GM18499 (cell line): ENCODE measurements around the gene GRM7.

ENCODE experiments used
- ATAC-seq: cut with Tn5 transposase; IDR thresholded peaks from one replicate; pipeline ENCODE4 v1.9.1; 2021; ENCODE audit warnings: moderate number of reproducible peaks; ENCODE audit not compliant: insufficient read depth, unreplicated experiment

GRM7 gene

DNA sequence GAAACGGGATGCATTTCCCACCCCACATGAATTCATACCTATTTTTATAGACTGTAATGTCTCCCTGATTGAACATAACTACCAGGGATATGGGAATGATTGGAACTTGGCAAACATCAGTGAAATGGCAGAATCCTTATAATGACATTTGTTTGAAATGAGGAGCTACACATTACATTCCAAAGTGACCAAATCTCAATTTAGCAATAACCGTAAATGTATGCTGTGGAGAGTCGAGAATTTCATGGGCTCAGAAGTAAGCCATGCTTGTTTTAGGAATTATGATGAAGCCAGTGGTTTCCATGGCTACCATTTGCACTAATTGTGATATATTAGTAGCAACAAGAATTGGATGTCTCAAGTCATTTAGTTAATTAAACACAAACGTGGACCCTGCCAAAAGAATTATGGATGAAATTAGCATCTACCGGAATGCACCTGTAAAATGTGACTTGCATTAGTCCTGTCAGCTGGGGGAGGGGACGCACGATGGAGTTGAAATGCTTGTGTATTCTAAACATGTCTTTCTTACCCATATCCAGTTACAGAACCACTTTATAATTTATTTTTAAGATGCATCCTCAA is 760.2 kb downstream of the GRM7 start:
- ATAC-seq: no peak

GRCh38 chr3:7621651-7622050 is 760.7 kb downstream of the GRM7 start:
- no peak for ATAC-seq

GRCh38 chr3:7625021-7625420 is 764.1 kb downstream of the GRM7 start:
- no peak for ATAC-seq

DNA sequence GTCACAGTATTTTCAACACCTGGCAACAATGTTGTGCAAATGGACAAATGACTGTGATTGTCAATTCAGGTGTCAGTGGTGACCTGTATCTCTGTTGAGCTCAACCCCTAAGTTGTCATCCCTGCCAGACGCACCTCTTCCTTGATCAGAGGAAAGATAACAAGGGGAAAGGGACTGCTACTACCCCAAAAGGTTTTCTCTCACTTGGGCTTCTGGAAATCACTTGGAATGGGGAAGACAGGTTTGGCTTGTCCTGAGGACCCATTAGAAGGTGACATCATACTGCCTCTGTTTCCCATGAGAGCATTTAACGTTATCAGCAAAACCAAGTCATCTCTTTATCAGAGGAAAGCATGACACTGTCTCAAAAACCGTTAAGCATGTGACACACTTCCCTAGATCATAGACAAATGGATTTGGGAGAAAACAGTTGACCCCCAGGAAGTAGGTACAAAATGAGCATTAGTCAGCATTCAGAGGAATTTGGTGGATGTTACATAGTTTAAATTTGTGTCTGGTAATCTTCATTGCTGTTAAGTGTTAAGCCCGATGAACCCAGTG is 769.5 kb downstream of the GRM7 start:
- ATAC-seq: no peak

GRCh38 chr3:7630925-7631324 is 770.0 kb downstream of the GRM7 start:
- ATAC-seq: no peak

GRCh38 chr3:7632305-7632704 is 771.4 kb downstream of the GRM7 start:
- no peak for ATAC-seq

DNA sequence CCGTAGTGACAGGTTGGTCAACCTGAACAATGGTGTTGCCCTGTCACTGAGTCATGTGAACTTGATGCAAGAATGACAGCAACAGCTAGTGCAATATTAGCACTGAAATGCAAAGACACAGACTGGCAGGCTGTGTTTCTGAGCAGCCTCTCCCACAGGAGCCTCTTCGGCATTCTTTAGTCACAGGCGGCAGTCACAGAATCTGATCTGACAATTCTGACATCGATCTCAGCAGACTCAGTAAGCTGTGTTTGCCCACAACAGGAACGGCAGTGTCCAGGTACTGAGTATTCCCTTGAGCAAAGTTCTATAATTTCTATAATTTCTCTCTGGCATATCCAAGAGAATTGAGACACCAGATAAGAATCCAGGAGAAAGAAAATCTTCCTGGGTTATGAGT is 776.8 kb downstream of the GRM7 start:
- ATAC-seq: no peak

GRCh38 chr3:7638103-7638502 is 777.2 kb downstream of the GRM7 start:
- no peak for ATAC-seq

- ATAC-seq: no peak
Observed at GRCh38 chr3:7640787-7641186, 779.9 kb downstream of the GRM7 start.

DNA sequence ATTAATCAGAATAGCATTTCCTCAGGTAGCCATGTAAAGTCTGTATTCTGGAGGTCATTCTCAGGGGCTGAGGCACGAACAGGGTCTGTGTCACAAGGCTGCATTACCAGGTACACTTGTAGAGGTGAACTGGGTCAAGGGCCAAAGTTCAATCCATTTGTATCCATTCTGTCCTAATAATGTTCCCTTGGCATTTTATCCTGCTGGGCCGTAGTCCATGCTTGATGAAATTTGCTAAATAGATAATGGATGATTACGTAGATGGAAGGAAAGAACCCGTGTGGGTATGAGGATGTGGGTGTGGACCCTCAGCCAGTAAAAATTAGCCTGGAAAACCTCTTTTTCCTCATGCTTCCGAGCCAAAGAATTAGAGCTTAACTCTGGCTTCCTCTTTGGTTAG is 785.9 kb downstream of the GRM7 start:
- no peak for ATAC-seq

- ATAC-seq: no peak
Observed at GRCh38 chr3:7650466-7650865, 789.6 kb downstream of the GRM7 start.

DNA sequence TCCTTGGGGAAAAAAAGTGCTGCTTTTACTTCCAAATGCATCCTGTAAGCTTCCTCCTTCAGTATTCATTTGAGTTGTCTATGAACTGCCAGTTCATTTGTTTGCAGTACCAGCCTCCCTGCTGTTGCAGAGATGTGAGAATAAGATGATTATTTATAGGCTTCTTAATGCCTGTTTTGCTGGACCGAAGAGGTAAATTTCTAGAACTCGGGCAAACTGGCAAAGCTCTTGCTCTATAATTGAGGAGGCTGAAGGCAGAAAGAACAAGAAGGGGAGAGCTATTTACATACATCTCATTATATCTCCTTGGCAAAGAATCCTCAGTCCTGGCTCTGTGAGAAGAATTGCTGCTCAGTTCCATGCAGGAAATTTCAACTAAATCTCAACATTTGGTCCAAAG is 790.4 kb downstream of the GRM7 start:
- no peak for ATAC-seq

DNA sequence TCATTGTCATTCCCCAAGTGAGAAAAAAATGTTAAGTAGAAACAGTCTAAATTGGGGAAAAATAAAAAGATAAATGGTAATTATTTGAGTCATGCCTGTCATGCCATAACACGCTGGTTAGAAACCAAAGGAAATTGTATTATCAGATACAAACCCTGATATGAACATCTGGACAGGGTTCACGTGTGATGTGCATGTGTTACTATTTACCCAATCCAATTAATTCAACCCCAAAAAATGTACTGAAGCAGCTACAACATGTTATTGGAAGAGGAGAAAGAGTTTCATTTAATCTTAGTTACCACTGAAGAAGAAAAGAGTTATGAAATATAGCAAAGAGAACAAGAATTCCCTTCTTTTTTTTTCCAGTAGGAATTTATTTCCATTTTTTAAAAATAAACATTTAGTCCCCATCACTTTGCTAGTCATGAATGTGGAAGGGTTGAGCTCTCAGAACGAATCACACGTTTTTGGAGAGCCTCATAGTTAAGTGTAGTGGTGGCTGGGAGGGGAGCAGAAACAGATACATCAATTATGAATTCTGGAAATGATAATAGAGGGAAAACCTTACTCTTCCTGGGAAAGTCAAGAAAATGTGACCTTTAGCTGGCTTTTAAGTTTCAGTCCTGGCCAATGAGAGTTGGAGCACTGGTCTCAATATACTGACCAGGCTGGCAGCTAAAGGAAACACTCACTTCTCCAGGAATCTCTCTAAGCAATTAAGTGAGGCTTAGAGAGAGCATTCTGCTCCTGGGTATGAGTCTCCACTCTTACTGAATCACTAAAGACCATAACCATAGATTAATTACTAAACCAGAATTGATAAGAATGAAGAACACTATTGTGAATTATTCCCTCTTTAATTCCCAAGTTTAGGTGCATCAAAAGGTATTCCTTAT is 796.5 kb downstream of the GRM7 start:
- ATAC-seq: no peak

GRCh38 chr3:7658294-7658693 is 797.4 kb downstream of the GRM7 start:
- no peak for ATAC-seq

GRCh38 chr3:7659079-7659478 is 798.2 kb downstream of the GRM7 start:
- no peak for ATAC-seq

DNA sequence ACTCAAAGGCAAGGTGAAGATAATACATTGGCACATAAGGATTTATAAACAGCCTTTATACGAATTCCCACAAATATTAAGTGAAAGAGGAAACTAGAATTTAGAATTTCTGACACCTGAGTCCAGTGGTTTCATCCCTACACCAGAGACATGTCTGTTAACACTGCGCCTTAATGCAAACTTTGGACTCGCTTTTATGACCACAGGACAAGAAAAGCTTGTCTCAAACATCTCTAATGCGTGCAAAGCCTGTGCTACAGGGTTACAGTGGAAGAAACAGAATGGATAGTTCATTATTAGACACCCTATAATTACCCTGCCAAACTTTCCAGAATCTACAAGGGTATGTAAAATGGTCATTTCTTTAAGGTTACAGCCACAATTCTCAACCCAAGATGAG is 802.9 kb downstream of the GRM7 start:
- no peak for ATAC-seq

- no peak for ATAC-seq
Observed at GRCh38 chr3:7667774-7668173, 806.9 kb downstream of the GRM7 start.

DNA sequence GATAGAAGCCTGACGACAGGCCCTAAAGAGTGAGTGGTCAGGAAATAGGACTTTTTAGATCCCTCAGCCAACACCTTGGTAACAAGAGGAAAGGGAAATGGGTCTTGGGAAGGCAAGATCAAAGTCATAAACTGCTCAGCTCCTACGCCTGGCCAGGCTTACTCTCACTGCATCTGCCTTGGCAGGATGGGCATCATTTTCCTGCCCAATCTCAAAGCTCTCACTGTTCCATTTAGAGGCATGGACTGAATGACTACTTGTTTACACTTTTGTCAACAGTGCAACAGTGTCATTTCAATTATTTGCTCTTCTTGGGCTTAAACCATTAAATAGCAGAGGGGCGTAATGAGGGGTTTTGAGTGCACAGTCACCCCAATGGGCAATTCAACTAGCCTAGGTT is 808.7 kb downstream of the GRM7 start:
- ATAC-seq: no peak

DNA sequence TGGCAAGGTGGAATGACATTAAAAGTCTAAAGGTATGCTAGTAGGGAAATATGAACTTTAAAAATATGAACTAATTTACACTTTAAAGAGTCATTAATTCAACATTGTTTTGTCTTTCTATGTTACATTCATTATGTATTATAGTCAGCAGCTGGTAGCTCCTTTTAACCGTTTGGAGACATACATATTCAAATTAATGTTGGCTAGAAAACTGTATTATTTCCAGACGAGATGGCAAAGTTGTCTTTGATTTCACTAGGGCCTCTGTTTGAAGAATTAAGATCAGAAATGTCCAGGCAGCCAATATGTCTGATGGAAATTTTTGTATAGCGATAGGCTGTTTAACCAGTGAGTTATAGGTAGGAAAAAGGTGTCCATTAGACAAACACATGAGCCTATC is 817.6 kb downstream of the GRM7 start:
- no peak for ATAC-seq

DNA sequence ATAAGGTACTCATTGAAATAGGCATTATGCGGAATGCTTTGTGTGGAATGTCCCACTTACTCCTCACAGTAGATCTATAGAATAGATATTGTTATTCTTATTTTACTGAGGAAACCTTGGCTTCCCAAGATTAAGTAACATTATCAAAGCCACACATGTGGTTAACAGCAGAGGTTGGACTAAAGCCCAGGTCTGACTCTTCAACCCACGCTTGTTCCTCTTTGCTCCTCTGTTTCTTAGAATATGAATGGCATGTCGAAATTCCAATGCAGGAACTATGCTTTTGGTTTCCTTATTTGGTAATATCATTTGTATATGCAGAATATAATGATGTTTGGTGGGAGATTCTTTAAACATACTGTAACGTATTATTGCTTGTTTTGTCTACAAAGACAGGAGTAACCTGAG is 821.9 kb downstream of the GRM7 start:
- no peak for ATAC-seq

DNA sequence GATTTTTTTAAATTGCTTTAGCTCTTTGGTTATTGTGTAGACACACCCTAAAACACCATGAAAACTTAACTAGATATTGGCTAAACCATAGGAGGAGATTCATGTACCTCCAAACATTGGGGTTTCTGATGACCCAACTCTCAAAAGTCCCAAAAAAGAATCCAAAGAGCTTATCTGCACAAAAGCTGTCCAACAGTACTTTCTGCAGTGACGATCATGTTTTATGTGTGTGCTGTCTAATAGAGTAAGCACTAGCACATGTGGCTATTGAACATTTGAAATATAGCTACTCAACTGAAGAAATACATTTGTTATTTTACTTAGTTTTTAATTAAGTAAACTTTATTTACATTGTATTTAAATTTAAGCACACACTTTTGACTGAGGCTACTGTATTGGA is 822.5 kb downstream of the GRM7 start:
- no peak for ATAC-seq
